ENCODE data around the gene SMIM7. TPM values are rescaled to one million over a fixed set of nuclear protein-coding genes. Genes with fewer than 3 reads are reported as not detected.

SMIM7 gene
- total and polyA plus RNA-seq, 11 donors = 27.1 to 73.1 (median 45.2) TPM

DNA sequence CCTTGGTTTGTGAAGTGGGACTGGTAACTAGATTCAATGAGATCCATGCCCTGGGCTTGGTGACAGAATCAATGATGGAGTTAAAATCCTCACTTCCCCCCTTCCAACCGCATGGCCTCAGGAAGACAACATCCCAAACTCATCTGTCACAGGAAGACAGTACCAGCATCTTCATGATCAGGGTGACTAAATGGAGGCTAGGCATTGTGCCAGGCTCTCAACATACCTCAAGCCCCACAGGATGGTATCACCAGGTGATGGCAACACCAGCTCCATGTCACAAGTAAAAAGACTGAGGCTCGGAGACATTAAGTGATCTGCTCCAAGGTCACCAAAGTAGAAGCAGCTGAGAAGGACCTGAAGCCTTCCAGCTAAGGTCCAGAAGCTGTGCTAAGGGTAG is 46.1 kb downstream of the SMIM7 start:
- peak overlapping the region in 1 of 12 donors; percentile 73 for H3K27ac ChIP-seq
- no peak for TF ChIP-seq POLR2A (IDR thresholded peaks at IDR 0.05)
- TF ChIP-seq, protein P1, sequence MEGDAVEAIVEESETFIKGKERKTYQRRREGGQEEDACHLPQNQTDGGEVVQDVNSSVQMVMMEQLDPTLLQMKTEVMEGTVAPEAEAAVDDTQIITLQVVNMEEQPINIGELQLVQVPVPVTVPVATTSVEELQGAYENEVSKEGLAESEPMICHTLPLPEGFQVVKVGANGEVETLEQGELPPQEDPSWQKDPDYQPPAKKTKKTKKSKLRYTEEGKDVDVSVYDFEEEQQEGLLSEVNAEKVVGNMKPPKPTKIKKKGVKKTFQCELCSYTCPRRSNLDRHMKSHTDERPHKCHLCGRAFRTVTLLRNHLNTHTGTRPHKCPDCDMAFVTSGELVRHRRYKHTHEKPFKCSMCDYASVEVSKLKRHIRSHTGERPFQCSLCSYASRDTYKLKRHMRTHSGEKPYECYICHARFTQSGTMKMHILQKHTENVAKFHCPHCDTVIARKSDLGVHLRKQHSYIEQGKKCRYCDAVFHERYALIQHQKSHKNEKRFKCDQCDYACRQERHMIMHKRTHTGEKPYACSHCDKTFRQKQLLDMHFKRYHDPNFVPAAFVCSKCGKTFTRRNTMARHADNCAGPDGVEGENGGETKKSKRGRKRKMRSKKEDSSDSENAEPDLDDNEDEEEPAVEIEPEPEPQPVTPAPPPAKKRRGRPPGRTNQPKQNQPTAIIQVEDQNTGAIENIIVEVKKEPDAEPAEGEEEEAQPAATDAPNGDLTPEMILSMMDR (IDR thresholded peaks at IDR 0.05) = no peak
- peaks cover 6 to 79% (median 35%) of the 10 kb centered on the region in 12 donors for H3K4me1 ChIP-seq
- no peak overlapping the region for H3K4me3 ChIP-seq
- WGBS, 4 donors = 76 to 87% (median 82%) methylated on average over 2 of the region's 2 CpGs
- ATAC-seq = no peak
- DNase-seq = no peak
- intact Hi-C loops (cut with DNase I) = no loop called here
- H3K36me3 ChIP-seq = no peaks in the 10 kb centered on the region
- H3K27me3 ChIP-seq = no peaks in the 10 kb centered on the region
- no peaks in the 10 kb centered on the region for H3K9me3 ChIP-seq

DNA sequence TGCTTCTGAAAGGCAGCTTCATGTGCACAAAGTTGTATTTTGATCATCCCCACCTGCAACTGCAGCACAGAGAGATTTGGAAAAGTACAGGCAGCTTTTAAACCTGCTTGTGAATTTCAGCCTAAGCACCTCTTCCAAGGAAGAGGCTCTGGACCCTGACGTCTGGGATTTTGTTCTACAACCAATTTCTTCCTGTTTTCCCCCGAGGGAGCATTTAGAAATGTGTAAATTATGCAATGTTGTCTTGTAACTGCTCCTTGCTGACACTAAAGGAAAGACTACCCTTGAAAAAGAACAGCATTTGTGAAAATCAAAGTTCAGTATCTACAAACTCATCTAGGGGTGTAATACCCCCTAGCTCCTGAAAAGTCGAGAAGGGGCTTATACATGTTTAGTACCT is 47.3 kb downstream of the SMIM7 start:
- intact Hi-C loops (cut with DNase I) = no loop called here
- DNase-seq = no peak
- 47 to 55% (median 53%) methylated on average over 3 of the region's 3 CpGs for WGBS, 4 donors
- Histone ChIP-seq H3K4me1 (peaks cover 6 to 79% (median 40%) of the 10 kb centered on the region in 12 donors), H3K27me3 (no peaks in the 10 kb centered on the region), H3K9me3 (no peaks in the 10 kb centered on the region), H3K27ac (peak overlapping the region in 10 of 12 donors; percentile 8 to 76 (median 58)), H3K36me3 (no peaks in the 10 kb centered on the region), H3K4me3 (no peak overlapping the region)
- ATAC-seq = no peak
- no peak for TF ChIP-seq POLR2A (IDR thresholded peaks at IDR 0.05)
- TF ChIP-seq, protein P1 (IDR thresholded peaks at IDR 0.05) = peak in 1 of 12 donors; percentile 5

DNA sequence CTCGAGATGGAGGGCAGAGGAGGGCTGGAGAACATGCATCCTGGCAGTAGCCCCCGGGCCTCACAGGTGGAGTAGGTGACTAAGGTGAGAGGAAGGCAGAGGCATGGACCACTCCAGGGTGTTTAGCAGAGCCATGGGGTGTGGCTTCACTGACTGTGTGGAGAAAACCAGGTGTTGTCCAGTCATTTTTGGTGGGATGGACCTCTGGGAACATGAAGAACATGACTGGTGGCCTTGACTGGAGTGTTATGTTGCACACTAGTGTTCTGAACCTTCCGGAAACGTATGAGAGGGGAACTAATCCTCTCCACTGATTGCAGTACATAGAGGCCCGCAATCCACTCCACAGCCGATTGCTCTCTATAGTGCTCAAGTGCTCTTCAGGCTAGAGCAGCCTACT is 48.8 kb downstream of the SMIM7 start:
- Histone ChIP-seq H3K36me3 (no peaks in the 10 kb centered on the region), H3K9me3 (no peaks in the 10 kb centered on the region), H3K27ac (peak overlapping the region in 9 of 12 donors; percentile 35 to 76 (median 63)), H3K4me1 (peaks cover 6 to 87% (median 45%) of the 10 kb centered on the region in 12 donors), H3K4me3 (no peak overlapping the region), H3K27me3 (no peaks in the 10 kb centered on the region)
- WGBS, 4 donors = 92 to 96% (median 93%) methylated on average over 6 of the region's 6 CpGs
- TF ChIP-seq, protein P1 (IDR thresholded peaks at IDR 0.05) = no peak
- no peak for TF ChIP-seq POLR2A (IDR thresholded peaks at IDR 0.05)
- ATAC-seq (no peak), DNase-seq (no peak)
- intact Hi-C loops (cut with DNase I) = no loop called here

DNA sequence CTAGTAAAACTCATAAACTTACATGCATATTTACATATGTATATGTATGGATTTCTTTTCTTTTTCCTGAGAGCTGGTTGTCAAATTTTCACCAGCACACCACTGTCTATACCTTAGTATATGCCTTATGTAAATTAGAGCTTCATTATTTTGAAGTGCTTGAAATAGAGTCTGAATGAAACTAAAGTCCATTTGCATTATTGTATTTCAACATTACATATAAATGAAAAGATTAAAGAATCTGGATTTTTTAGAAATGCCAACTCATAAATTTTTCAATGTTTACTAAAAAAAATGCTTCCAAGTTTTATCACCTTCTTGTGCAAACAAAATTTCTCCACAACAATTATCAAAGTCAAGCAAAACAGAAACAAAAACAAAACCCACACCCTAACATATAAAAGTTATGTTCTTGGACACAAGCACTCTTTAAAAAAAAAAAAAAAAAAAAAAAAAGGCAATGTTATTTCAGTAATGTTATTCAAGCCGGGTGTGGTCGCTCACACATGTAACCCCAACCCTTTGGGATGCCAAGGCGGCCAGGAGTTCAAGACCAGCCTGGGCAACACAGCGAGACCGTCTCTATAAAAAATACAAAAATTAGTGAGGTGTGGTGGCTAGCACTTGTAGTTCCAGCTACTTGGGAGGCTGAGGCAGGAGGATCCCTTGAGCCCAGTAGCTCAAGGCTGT is 50.3 kb downstream of the SMIM7 start:
- ATAC-seq (no peak), DNase-seq (no peak)
- intact Hi-C loops (cut with DNase I) = no loop called here
- no peak overlapping the region for H3K27ac ChIP-seq
- no peaks in the 10 kb centered on the region for H3K36me3 ChIP-seq
- no peaks in the 10 kb centered on the region for H3K9me3 ChIP-seq
- H3K27me3 ChIP-seq = no peaks in the 10 kb centered on the region
- 80 to 95% (median 84%) methylated on average over 5 of the region's 5 CpGs for whole genome bisulfite sequencing, 4 donors
- H3K4me3 ChIP-seq = no peak overlapping the region
- TF ChIP-seq, protein P1 (IDR thresholded peaks at IDR 0.05) = no peak
- no peak for TF ChIP-seq POLR2A (IDR thresholded peaks at IDR 0.05)
- peaks cover 6 to 81% (median 55%) of the 10 kb centered on the region in 12 donors for H3K4me1 ChIP-seq

Measured in heart left ventricle (tissue), 16 donors.